ENCODE data around the gene SERPINB5. TPM values are rescaled to one million over a fixed set of nuclear protein-coding genes. Genes with fewer than 3 reads are reported as not detected.

SERPINB5 gene
- total RNA-seq, 2 donors from 2014 or later, result 4.8 to 6.1 TPM

- no peaks in the 10 kb centered on the region for H3K36me3 ChIP-seq
- H3K9me3 ChIP-seq, result no peaks in the 10 kb centered on the region
- intact Hi-C loops (cut with DNase I), result loop anchor here (5.0 kb wide), 1 partner anchor 427 kb away; no protein-coding TSS in a partner anchor
- DNase-seq, result peak; percentile 4
- no peak overlapping the region for H3K4me3 ChIP-seq
- no peak overlapping the region for H3K9ac ChIP-seq (ENCODE audit: low read depth in 2 of 2, low read length in 2 of 2)
- TF ChIP-seq CTCF (IDR thresholded peaks at IDR 0.05), result no peak
- no peaks in the 10 kb centered on the region for H3K4me1 ChIP-seq
- no peaks in the 10 kb centered on the region for H3K27me3 ChIP-seq
- no peak overlapping the region for H3K27ac ChIP-seq
These were observed 32.2 kb upstream of the SERPINB5 start for GRCh38 chr18:63444580-63444979.

- no peak overlapping the region for H3K9ac ChIP-seq (ENCODE audit: low read depth in 2 of 2, low read length in 2 of 2)
- intact Hi-C loops (cut with DNase I), result no loop called here
- H3K4me1 ChIP-seq, result no peaks in the 10 kb centered on the region
- no peak overlapping the region for H3K27ac ChIP-seq
- H3K36me3 ChIP-seq, result no peaks in the 10 kb centered on the region
- no peaks in the 10 kb centered on the region for H3K27me3 ChIP-seq
- TF ChIP-seq CTCF (IDR thresholded peaks at IDR 0.05), result no peak
- no peak overlapping the region for H3K4me3 ChIP-seq
- DNase-seq, result peak; percentile 27
- no peaks in the 10 kb centered on the region for H3K9me3 ChIP-seq
These were observed 31.7 kb upstream of the SERPINB5 start for GRCh38 chr18:63445037-63445436.

- Histone ChIP-seq H3K4me1 (no peaks in the 10 kb centered on the region), H3K9ac (ENCODE audit: low read depth in 2 of 2, low read length in 2 of 2) (no peak overlapping the region), H3K4me3 (no peak overlapping the region), H3K36me3 (no peaks in the 10 kb centered on the region), H3K27ac (no peak overlapping the region), H3K9me3 (no peaks in the 10 kb centered on the region), H3K27me3 (no peaks in the 10 kb centered on the region)
- no peak for TF ChIP-seq CTCF (IDR thresholded peaks at IDR 0.05)
- intact Hi-C loops (cut with DNase I), result no loop called here
- no peak for DNase-seq
These were observed 30.5 kb upstream of the SERPINB5 start for GRCh38 chr18:63446266-63446665.

- no peaks in the 10 kb centered on the region for H3K27me3 ChIP-seq
- H3K27ac ChIP-seq, result no peak overlapping the region
- no peak overlapping the region for H3K4me3 ChIP-seq
- TF ChIP-seq CTCF (IDR thresholded peaks at IDR 0.05), result no peak
- DNase-seq, result no peak
- H3K9ac ChIP-seq (ENCODE audit: low read depth in 2 of 2, low read length in 2 of 2), result no peak overlapping the region
- H3K4me1 ChIP-seq, result peaks cover 4% of the 10 kb centered on the region
- H3K9me3 ChIP-seq, result no peaks in the 10 kb centered on the region
- intact Hi-C loops (cut with DNase I), result no loop called here
- H3K36me3 ChIP-seq, result no peaks in the 10 kb centered on the region
These were observed 29.7 kb upstream of the SERPINB5 start for GRCh38 chr18:63447066-63447465.

GRCh38 chr18:63449426-63449825 lies 27.3 kb upstream of the SERPINB5 start:
- Histone ChIP-seq H3K36me3 (no peaks in the 10 kb centered on the region), H3K4me3 (no peak overlapping the region), H3K27ac (no peak overlapping the region), H3K9ac (ENCODE audit: low read depth in 2 of 2, low read length in 2 of 2) (no peak overlapping the region), H3K4me1 (peaks cover 17% of the 10 kb centered on the region), H3K27me3 (no peaks in the 10 kb centered on the region), H3K9me3 (no peaks in the 10 kb centered on the region)
- intact Hi-C loops (cut with DNase I), result no loop called here
- no peak for TF ChIP-seq CTCF (IDR thresholded peaks at IDR 0.05)
- no peak for DNase-seq
